Keratinocyte (primary cell): Measurements from ENCODE around the gene FAU. TPM values are rescaled to one million over a fixed set of nuclear protein-coding genes. Genes with fewer than 3 reads are reported as not detected.

Experiments used
- DNase-seq: peaks from one replicate; pipeline ENCODE4 v3.0.0-alpha.2; 2011; ENCODE audit warnings: low read depth, missing footprints, low spot score
- FAIRE-seq: peaks from 2 replicates; lab custom pipeline; 2011; peaks lifted over from hg19 to GRCh38; lab: Jason Lieb, UNC
- H2AFZ ChIP-seq: 2 replicates; pipeline ENCODE4 v1.6.0; 2012; ENCODE audit warnings: low read length, control low read depth, inconsistent platforms; ENCODE audit not compliant: control insufficient read depth
- H3K27ac ChIP-seq: 2 replicates; pipeline ENCODE4 v1.5.1; 2011; ENCODE audit warnings: low read length; ENCODE audit not compliant: control insufficient read depth, insufficient read depth
- H3K27me3 ChIP-seq: 3 replicates; pipeline ENCODE4 v1.6.0; 2011; ENCODE audit warnings: low read length; ENCODE audit not compliant: control insufficient read depth, insufficient read depth; ENCODE audit errors: extremely low read depth
- H3K36me3 ChIP-seq, 2 experiments: 2 replicates in 1 of 2; 3 replicates in 1 of 2; pipeline ENCODE4 v1.5.1; 2011; ENCODE audit warnings: low read length in 2 of 2, mild to moderate bottlenecking in 1 of 2; ENCODE audit not compliant: control insufficient read depth in 2 of 2, insufficient read depth in 2 of 2; ENCODE audit errors: extremely low read depth in 1 of 2
- H3K4me1 ChIP-seq: 3 replicates; pipeline ENCODE4 v1.5.1; 2011; ENCODE audit warnings: low read length; ENCODE audit not compliant: control insufficient read depth, insufficient read depth; ENCODE audit errors: extremely low read depth
- H3K4me2 ChIP-seq: 3 replicates; pipeline ENCODE4 v1.6.0; 2011; ENCODE audit warnings: low read depth, low read length; ENCODE audit not compliant: control insufficient read depth, insufficient read depth; ENCODE audit errors: extremely low read depth
- H3K4me3 ChIP-seq, 3 experiments: fragments of 200-600 bp in 1 of 3; sonication (generic) in 1 of 3; 2 replicates in 2 of 3; 3 replicates in 1 of 3; pipeline ENCODE4 v1.5.1; 2011 to 2016; ENCODE audit warnings: low read length in 3 of 3, mild to moderate bottlenecking in 3 of 3, control low read depth in 2 of 3, inconsistent platforms in 1 of 3, low read depth in 1 of 3, mixed read lengths in 1 of 3, mixed run types in 1 of 3, moderate library complexity in 1 of 3; ENCODE audit not compliant: control insufficient read depth in 2 of 3, insufficient read depth in 2 of 3; ENCODE audit errors: extremely low read depth in 1 of 3
- H3K79me2 ChIP-seq: 2 replicates; pipeline ENCODE4 v1.6.0; 2012; ENCODE audit warnings: low read length; ENCODE audit not compliant: control insufficient read depth, insufficient read depth
- H3K9ac ChIP-seq: 3 replicates; pipeline ENCODE4 v1.6.0; 2011; ENCODE audit warnings: low read length; ENCODE audit not compliant: control insufficient read depth, insufficient read depth; ENCODE audit errors: extremely low read depth
- H3K9me1 ChIP-seq: 3 replicates; pipeline ENCODE4 v1.6.0; 2011; ENCODE audit warnings: low read length; ENCODE audit not compliant: control insufficient read depth, insufficient read depth; ENCODE audit errors: extremely low read depth
- H3K9me3 ChIP-seq: 2 replicates; pipeline ENCODE4 v1.5.1; 2012; ENCODE audit warnings: low read depth, low read length; ENCODE audit not compliant: control insufficient read depth
- H4K20me1 ChIP-seq: 3 replicates; pipeline ENCODE4 v1.6.0; 2011; ENCODE audit warnings: low read length; ENCODE audit not compliant: control insufficient read depth, insufficient read depth; ENCODE audit errors: extremely low read depth
- EZH2 ChIP-seq: IDR thresholded peaks from one replicate; pipeline ENCODE4 v1.6.1; 2012; ENCODE audit warnings: inconsistent platforms, mild to moderate bottlenecking, low read length, moderate library complexity
- dilution Hi-C: fragments of 300-500 bp; cut with MboI; formaldehyde crosslinking; loops from one replicate; pipeline ENCODE4 v1.7.0; 2020; ENCODE audit warnings: low sequenced_read_pairs; ENCODE audit not compliant: extremely low pct_ligation_motif_present
- polyA plus RNA-seq, 5 experiments: library from polyadenylated mRNA; depleted of rRNA in 3 of 5; stranded (reverse) in 3 of 5; stranded (forward) in 1 of 5; unstranded in 1 of 5; fragments of >200 nt; gene quantifications; 1 replicate in 1 of 5; 2 replicates in 3 of 5; 3 replicates in 1 of 5; pipeline versions ENCODE4 v1.2.1 to v1.2.3, GENCODE V29; 2011 to 2012; ENCODE audit warnings: missing spikeins in 2 of 5, low read depth in 1 of 5, low replicate concordance in 1 of 5
- TF ChIP-seq, protein P1 (sequence below), 3 experiments: IDR thresholded peaks in 1 of 3; conservative IDR thresholded peaks in 1 of 3; optimal IDR thresholded peaks in 1 of 3; 2 replicates in 2 of 3; 3 replicates in 1 of 3; pipeline versions ENCODE3 to v1.5.1; 2011; ENCODE audit warnings: low read length in 3 of 3, mild to moderate bottlenecking in 3 of 3, moderate library complexity in 2 of 3, control low read depth in 1 of 3, inconsistent platforms in 1 of 3; ENCODE audit not compliant: insufficient read depth in 2 of 3; ENCODE audit errors: extremely low read depth in 1 of 3

Gene FAU
- polyA plus RNA-seq, 1 donor (not counting 4 experiments of a cell fraction or from before 2014, with no cell fraction given), result 452 TPM

GRCh38 chr11:65107078-65107477 lies 14.9 kb downstream of the FAU start:
- peaks cover 8% of the 10 kb centered on the region for H3K4me1 ChIP-seq
- no peak for FAIRE-seq

GRCh38 chr11:65104628-65105027 lies 17.3 kb downstream of the FAU start:
- H3K27me3 ChIP-seq, result no peaks in the 10 kb centered on the region
- no peak for TF ChIP-seq EZH2
- TF ChIP-seq, protein P1, sequence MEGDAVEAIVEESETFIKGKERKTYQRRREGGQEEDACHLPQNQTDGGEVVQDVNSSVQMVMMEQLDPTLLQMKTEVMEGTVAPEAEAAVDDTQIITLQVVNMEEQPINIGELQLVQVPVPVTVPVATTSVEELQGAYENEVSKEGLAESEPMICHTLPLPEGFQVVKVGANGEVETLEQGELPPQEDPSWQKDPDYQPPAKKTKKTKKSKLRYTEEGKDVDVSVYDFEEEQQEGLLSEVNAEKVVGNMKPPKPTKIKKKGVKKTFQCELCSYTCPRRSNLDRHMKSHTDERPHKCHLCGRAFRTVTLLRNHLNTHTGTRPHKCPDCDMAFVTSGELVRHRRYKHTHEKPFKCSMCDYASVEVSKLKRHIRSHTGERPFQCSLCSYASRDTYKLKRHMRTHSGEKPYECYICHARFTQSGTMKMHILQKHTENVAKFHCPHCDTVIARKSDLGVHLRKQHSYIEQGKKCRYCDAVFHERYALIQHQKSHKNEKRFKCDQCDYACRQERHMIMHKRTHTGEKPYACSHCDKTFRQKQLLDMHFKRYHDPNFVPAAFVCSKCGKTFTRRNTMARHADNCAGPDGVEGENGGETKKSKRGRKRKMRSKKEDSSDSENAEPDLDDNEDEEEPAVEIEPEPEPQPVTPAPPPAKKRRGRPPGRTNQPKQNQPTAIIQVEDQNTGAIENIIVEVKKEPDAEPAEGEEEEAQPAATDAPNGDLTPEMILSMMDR (optimal IDR thresholded peaks at IDR 0.05 in 1 of 3, IDR thresholded peaks at IDR 0.05 in 1 of 3, conservative IDR thresholded peaks at IDR 0.05 in 1 of 3; ENCODE audit: extremely low read depth in 1 of 3, insufficient read depth in 2 of 3, low read length in 3 of 3), result no peak
- H3K27ac ChIP-seq, result no peak overlapping the region
- no peak overlapping the region for H3K4me2 ChIP-seq
- H3K79me2 ChIP-seq, result peaks cover 2% of the 10 kb centered on the region
- H3K9me3 ChIP-seq, result no peaks in the 10 kb centered on the region
- H3K36me3 ChIP-seq, result peaks cover 6 to 10% of the 10 kb centered on the region in 2 experiments
- DNase-seq, result no peak
- no peak overlapping the region for H3K4me3 ChIP-seq
- no peak overlapping the region for H2AFZ ChIP-seq
- H3K4me1 ChIP-seq, result no peaks in the 10 kb centered on the region
- dilution Hi-C loops, result no loop called here
- no peaks in the 10 kb centered on the region for H4K20me1 ChIP-seq
- H3K9ac ChIP-seq, result no peak overlapping the region
- FAIRE-seq, result no peak
- H3K9me1 ChIP-seq, result no peaks in the 10 kb centered on the region

More at GRCh38 chr11:65107078-65107477, 14.9 kb downstream of the FAU start:
- Histone ChIP-seq H3K4me3 (no peak overlapping the region), H2AFZ (no peak overlapping the region), H3K9me1 (no peaks in the 10 kb centered on the region), H3K79me2 (peaks cover 2% of the 10 kb centered on the region), H4K20me1 (no peaks in the 10 kb centered on the region), H3K4me2 (no peak overlapping the region), H3K27ac (no peak overlapping the region), H3K9me3 (no peaks in the 10 kb centered on the region), H3K27me3 (no peaks in the 10 kb centered on the region), H3K9ac (no peak overlapping the region), H3K36me3 (peaks cover 10 to 14% of the 10 kb centered on the region in 2 experiments)
- no peak for DNase-seq
- TF ChIP-seq EZH2, result no peak
- TF ChIP-seq, protein P1 (optimal IDR thresholded peaks at IDR 0.05 in 1 of 3, IDR thresholded peaks at IDR 0.05 in 1 of 3, conservative IDR thresholded peaks at IDR 0.05 in 1 of 3; ENCODE audit: extremely low read depth in 1 of 3, insufficient read depth in 2 of 3, low read length in 3 of 3), result no peak
- dilution Hi-C loops, result no loop called here
